HG03025 (cell line): ENCODE results near the gene ADAM8.

Source experiments
- ATAC-seq: cut with Tn5 transposase; IDR thresholded peaks from one replicate; pipeline ENCODE4 v1.9.1; 2021; ENCODE audit warnings: mild to moderate bottlenecking, moderate library complexity; ENCODE audit not compliant: unreplicated experiment, low FRiP score

The ADAM8 gene

GRCh38 chr10:133283931-133284330 lies 7.3 kb upstream of the ADAM8 start:
- no peak for ATAC-seq

GRCh38 chr10:133282846-133283390 lies 6.2 kb upstream of the ADAM8 start:
- ATAC-seq, result no peak

GRCh38 chr10:133281628-133282372 lies 5.1 kb upstream of the ADAM8 start:
- ATAC-seq, result no peak

- no peak for ATAC-seq
Observed at GRCh38 chr10:133281084-133281483, 4.4 kb upstream of the ADAM8 start.

GRCh38 chr10:133280391-133281059 lies 3.9 kb upstream of the ADAM8 start:
- no peak for ATAC-seq

GRCh38 chr10:133279326-133280226 lies 2.9 kb upstream of the ADAM8 start:
- no peak for ATAC-seq

GRCh38 chr10:133278577-133279265 lies 2.1 kb upstream of the ADAM8 start:
- peak; percentile 31 for ATAC-seq

- ATAC-seq, result no peak
Observed at GRCh38 chr10:133277993-133278576, 1.4 kb upstream of the ADAM8 start.

- ATAC-seq, result no peak
Observed at GRCh38 chr10:133277277-133277992, 767 bp upstream of the ADAM8 start.

GRCh38 chr10:133276100-133276434 lies 601 bp downstream of the ADAM8 start:
- ATAC-seq, result peak; percentile 1

GRCh38 chr10:133275684-133276092 lies 980 bp downstream of the ADAM8 start:
- peak; percentile 21 for ATAC-seq

- peak; percentile 45 for ATAC-seq
Observed at GRCh38 chr10:133274751-133275683, 1.7 kb downstream of the ADAM8 start.

GRCh38 chr10:133273534-133274143 lies 3.0 kb downstream of the ADAM8 start:
- ATAC-seq, result no peak

- no peak for ATAC-seq
Observed at GRCh38 chr10:133272964-133273420, 3.7 kb downstream of the ADAM8 start.

- no peak for ATAC-seq
Observed at GRCh38 chr10:133272301-133272963, 4.2 kb downstream of the ADAM8 start.

- ATAC-seq, result no peak
Observed at GRCh38 chr10:133271521-133272300, 5.0 kb downstream of the ADAM8 start.
